ENCODE measurements around the gene OGFOD2.

Gene OGFOD2

GRCh38 chr12:122982477-122982815 is 7.4 kb downstream of the OGFOD2 start:
- H3K36me3 ChIP-seq (ENCODE audit: control insufficient read depth, insufficient read depth, low read length) = peaks cover 3% of the 10 kb centered on the region
- no peaks in the 10 kb centered on the region for H3K9me3 ChIP-seq (ENCODE audit: control insufficient read depth, low read length)
- WGBS, 2 experiments = 87 to 90% methylated on average over 11 of the region's 11 CpGs
- H3K27me3 ChIP-seq (ENCODE audit: control insufficient read depth, insufficient read depth, low read length, poor library complexity, severe bottlenecking) = no peaks in the 10 kb centered on the region
- no peak overlapping the region for H3K27ac ChIP-seq (ENCODE audit: insufficient read depth, low read depth, low read length, poor library complexity, severe bottlenecking)
- peaks cover 20% of the 10 kb centered on the region for H3K4me1 ChIP-seq (ENCODE audit: control insufficient read depth, insufficient read depth, low read length)
- no peak overlapping the region for H3K4me3 ChIP-seq (ENCODE audit: insufficient read depth, low read depth, low read length)

DNA sequence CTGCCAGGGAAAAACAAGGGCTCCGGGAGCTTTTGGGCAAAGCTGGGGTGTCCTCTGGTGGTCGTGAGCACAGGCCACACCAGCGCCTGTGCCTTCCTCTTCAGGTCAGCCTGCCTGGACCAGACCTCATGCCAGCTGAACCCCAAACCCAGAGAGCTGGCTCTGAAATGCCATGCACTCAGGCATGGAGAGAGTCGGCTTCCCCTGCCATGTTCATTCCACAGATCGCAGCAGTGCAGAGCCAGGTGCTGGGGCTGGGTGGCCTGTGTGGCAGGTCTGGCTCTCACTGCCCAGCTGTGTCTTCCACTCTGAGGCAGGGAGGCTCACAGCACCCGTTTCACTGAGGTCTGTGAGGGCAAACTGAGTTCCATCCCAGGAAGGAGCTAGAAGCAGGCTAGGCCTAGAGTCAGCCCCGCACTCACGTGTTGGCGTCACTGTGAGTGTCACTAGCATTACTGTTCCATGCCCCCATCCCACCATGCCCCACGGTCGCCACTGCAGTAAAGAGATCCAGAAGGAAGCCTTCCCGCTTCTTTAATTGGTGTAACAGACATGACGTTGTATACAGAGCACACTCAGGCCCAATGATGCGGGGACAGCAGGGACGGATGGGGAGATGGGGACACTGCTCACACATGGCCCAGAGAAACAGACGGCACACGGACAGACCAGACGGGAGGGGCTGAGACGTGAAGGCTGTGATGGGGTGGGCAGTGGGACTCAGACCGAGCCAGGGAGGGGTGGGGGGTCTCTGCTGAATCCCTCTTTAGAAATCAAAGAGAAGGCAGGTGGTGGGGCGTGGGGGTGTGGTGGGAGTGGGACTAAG is 8.1 kb downstream of the OGFOD2 start:
- Histone ChIP-seq H3K27ac (ENCODE audit: insufficient read depth, low read depth, low read length, poor library complexity, severe bottlenecking) (no peak overlapping the region), H3K4me1 (ENCODE audit: control insufficient read depth, insufficient read depth, low read length) (peaks cover 20% of the 10 kb centered on the region), H3K27me3 (ENCODE audit: control insufficient read depth, insufficient read depth, low read length, poor library complexity, severe bottlenecking) (no peaks in the 10 kb centered on the region), H3K9me3 (ENCODE audit: control insufficient read depth, low read length) (no peaks in the 10 kb centered on the region), H3K36me3 (ENCODE audit: control insufficient read depth, insufficient read depth, low read length) (peaks cover 3% of the 10 kb centered on the region), H3K4me3 (ENCODE audit: insufficient read depth, low read depth, low read length) (no peak overlapping the region)
- WGBS, 2 experiments = 93% methylated on average over 21 of the region's 21 CpGs

DNA sequence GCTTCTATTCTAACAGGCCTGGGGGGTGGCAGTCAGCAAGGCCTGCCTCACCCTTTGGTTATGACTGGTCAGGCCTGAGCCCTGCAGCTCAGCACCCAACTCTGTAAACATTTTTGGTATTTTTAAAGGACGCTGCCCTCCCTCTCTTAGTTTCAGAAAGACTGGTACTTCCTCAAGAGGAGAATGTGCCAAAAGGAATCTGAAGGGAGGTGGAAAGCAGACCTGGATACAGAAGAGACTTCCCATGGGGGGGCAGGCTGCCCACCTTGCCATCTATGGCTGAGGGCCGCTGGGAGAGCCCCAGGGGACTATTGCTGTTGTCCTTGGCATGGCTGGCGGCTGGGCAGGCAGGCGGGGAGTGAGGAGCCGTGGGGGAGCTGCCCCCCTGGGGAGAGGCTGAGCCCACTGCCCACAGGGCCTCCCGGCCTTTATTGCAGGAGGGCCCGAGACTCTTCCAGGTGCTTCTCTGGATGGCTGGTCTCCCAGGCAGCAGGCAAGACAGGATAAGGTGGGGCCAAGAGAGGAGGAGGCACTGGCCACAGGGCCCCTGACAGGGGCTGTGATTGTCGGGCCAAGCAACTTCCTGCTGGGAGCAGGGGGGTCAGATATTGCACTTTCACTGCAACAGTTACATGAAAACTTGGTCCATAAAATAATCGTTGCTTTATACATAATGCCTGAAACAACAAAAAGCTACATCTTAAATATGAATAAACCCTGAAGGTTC is 8.9 kb downstream of the OGFOD2 start:
- H3K4me3 ChIP-seq (ENCODE audit: insufficient read depth, low read depth, low read length) = no peak overlapping the region
- peaks cover 20% of the 10 kb centered on the region for H3K4me1 ChIP-seq (ENCODE audit: control insufficient read depth, insufficient read depth, low read length)
- WGBS, 2 experiments = 77 to 80% methylated on average over 9 of the region's 9 CpGs
- no peaks in the 10 kb centered on the region for H3K27me3 ChIP-seq (ENCODE audit: control insufficient read depth, insufficient read depth, low read length, poor library complexity, severe bottlenecking)
- peaks cover 3% of the 10 kb centered on the region for H3K36me3 ChIP-seq (ENCODE audit: control insufficient read depth, insufficient read depth, low read length)
- H3K27ac ChIP-seq (ENCODE audit: insufficient read depth, low read depth, low read length, poor library complexity, severe bottlenecking) = no peak overlapping the region
- no peaks in the 10 kb centered on the region for H3K9me3 ChIP-seq (ENCODE audit: control insufficient read depth, low read length)

- H3K4me1 ChIP-seq (ENCODE audit: control insufficient read depth, insufficient read depth, low read length) = peaks cover 15% of the 10 kb centered on the region
- H3K36me3 ChIP-seq (ENCODE audit: control insufficient read depth, insufficient read depth, low read length) = peaks cover 3% of the 10 kb centered on the region
- no peaks in the 10 kb centered on the region for H3K9me3 ChIP-seq (ENCODE audit: control insufficient read depth, low read length)
- 90 to 91% methylated on average over 34 of the region's 34 CpGs for WGBS, 2 experiments
- H3K27ac ChIP-seq (ENCODE audit: insufficient read depth, low read depth, low read length, poor library complexity, severe bottlenecking) = no peak overlapping the region
- no peak overlapping the region for H3K4me3 ChIP-seq (ENCODE audit: insufficient read depth, low read depth, low read length)
- no peaks in the 10 kb centered on the region for H3K27me3 ChIP-seq (ENCODE audit: control insufficient read depth, insufficient read depth, low read length, poor library complexity, severe bottlenecking)
Measured at GRCh38 chr12:122984612-122985337, 9.7 kb downstream of the OGFOD2 start.

DNA sequence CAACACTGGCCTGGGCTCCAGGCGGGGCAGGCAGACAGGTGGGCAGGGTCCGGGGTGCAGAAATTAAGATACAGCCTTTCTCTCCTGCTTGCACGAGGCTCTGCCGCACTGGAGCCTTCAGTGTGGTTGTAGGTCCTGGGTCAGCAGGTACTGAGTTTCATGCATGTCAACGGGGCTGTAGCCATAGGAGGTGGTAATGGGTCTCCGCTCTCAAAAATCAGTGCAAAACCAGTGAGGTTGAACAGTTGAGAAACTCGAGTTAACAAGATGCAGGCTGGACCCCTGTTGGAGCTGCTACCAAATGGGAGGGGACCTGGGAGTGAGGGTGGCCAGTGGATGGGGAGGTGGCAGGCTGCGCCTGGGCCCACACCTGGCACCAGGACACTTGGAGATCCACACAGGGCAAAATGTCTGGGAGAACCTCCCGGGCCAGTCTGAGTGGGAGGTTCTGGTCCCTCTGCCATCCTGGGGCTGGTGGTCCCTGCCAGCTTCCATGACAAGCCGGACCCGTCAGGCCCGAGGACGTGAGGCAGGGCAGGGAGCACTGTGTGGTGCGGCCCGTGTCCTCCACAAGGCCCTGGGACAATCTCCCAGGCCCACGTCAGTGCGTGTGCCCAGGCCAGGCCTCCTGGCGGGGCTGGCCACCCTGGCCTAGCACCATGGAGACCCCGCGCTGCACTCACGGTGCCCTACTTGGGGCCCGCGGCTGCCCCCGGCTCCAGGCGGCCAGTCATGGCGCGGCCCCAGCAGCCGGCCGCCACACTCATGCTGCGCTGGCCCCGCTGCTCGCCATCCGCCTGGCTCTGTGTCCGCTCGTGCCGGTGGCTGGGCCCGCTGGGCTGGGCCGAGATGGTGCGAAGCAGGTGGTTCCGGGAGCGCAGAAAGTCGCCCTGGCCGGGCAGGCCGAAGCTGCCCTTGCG is 10.6 kb downstream of the OGFOD2 start:
- Histone ChIP-seq H3K27ac (ENCODE audit: insufficient read depth, low read depth, low read length, poor library complexity, severe bottlenecking) (no peak overlapping the region), H3K4me1 (ENCODE audit: control insufficient read depth, insufficient read depth, low read length) (peaks cover 12% of the 10 kb centered on the region), H3K4me3 (ENCODE audit: insufficient read depth, low read depth, low read length) (no peak overlapping the region), H3K27me3 (ENCODE audit: control insufficient read depth, insufficient read depth, low read length, poor library complexity, severe bottlenecking) (no peaks in the 10 kb centered on the region), H3K36me3 (ENCODE audit: control insufficient read depth, insufficient read depth, low read length) (peaks cover 3% of the 10 kb centered on the region), H3K9me3 (ENCODE audit: control insufficient read depth, low read length) (no peaks in the 10 kb centered on the region)
- 95% methylated on average over 45 of the region's 45 CpGs for WGBS, 2 experiments

GRCh38 chr12:122986258-122986871 is 11.3 kb downstream of the OGFOD2 start:
- peaks cover 12% of the 10 kb centered on the region for H3K4me1 ChIP-seq (ENCODE audit: control insufficient read depth, insufficient read depth, low read length)
- no peaks in the 10 kb centered on the region for H3K27me3 ChIP-seq (ENCODE audit: control insufficient read depth, insufficient read depth, low read length, poor library complexity, severe bottlenecking)
- peaks cover 3% of the 10 kb centered on the region for H3K36me3 ChIP-seq (ENCODE audit: control insufficient read depth, insufficient read depth, low read length)
- no peak overlapping the region for H3K27ac ChIP-seq (ENCODE audit: insufficient read depth, low read depth, low read length, poor library complexity, severe bottlenecking)
- no peak overlapping the region for H3K4me3 ChIP-seq (ENCODE audit: insufficient read depth, low read depth, low read length)
- WGBS, 2 experiments = 96% methylated on average over 40 of the region's 40 CpGs
- no peaks in the 10 kb centered on the region for H3K9me3 ChIP-seq (ENCODE audit: control insufficient read depth, low read length)

DNA sequence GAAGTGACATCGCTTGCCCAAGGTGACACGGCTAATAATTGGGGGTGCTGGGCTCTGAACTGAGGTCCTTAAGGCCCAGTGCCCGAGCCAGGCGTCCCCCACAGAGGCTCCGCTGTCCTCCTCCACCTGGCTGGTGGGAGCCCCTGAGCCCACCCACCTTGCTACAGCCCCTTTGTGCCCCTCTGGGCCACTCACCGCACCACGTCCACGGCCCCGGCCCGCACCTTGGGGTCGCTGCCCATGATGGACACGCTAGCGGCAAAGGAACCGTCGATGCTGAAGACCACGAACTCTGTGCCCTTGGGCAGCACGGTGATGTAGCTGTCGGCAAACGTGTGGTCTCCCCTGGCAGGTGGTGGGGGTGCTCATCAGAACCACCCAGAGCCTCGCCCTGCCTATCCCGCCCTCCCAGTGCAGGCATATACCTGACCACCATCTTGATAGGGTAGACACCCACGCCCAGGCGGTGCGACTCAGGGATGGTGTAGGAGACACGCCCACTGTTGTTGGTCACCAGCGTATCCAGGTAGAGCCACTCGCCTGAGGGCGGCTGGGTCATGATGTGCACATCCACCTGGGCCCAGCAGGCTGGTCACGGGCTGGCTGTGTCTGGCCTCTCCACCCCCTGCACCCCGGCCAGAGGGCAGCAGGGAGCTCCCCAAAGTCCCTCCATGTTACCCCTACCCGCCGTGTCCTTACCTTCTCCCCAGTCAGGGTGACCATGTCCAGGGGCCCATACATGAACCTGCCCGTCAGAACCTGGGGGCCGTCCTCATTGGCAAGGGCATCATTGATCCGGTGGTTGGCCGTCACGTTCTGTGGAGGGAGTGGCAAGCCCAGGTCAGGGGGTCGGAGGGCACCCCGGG is 12.3 kb downstream of the OGFOD2 start:
- Histone ChIP-seq H3K4me1 (ENCODE audit: control insufficient read depth, insufficient read depth, low read length) (peaks cover 3% of the 10 kb centered on the region), H3K9me3 (ENCODE audit: control insufficient read depth, low read length) (no peaks in the 10 kb centered on the region), H3K27me3 (ENCODE audit: control insufficient read depth, insufficient read depth, low read length, poor library complexity, severe bottlenecking) (no peaks in the 10 kb centered on the region), H3K27ac (ENCODE audit: insufficient read depth, low read depth, low read length, poor library complexity, severe bottlenecking) (no peak overlapping the region), H3K4me3 (ENCODE audit: insufficient read depth, low read depth, low read length) (no peak overlapping the region), H3K36me3 (ENCODE audit: control insufficient read depth, insufficient read depth, low read length) (peaks cover 3% of the 10 kb centered on the region)
- 94 to 95% methylated on average over 39 of the region's 39 CpGs for WGBS, 2 experiments

GRCh38 chr12:122988036-122988435 is 13.0 kb downstream of the OGFOD2 start:
- H3K4me3 ChIP-seq (ENCODE audit: insufficient read depth, low read depth, low read length) = no peak overlapping the region
- 95% methylated on average over 13 of the region's 13 CpGs for WGBS, 2 experiments
- no peaks in the 10 kb centered on the region for H3K27me3 ChIP-seq (ENCODE audit: control insufficient read depth, insufficient read depth, low read length, poor library complexity, severe bottlenecking)
- H3K9me3 ChIP-seq (ENCODE audit: control insufficient read depth, low read length) = no peaks in the 10 kb centered on the region
- no peak overlapping the region for H3K27ac ChIP-seq (ENCODE audit: insufficient read depth, low read depth, low read length, poor library complexity, severe bottlenecking)
- peaks cover 3% of the 10 kb centered on the region for H3K4me1 ChIP-seq (ENCODE audit: control insufficient read depth, insufficient read depth, low read length)
- no peaks in the 10 kb centered on the region for H3K36me3 ChIP-seq (ENCODE audit: control insufficient read depth, insufficient read depth, low read length)
